Ovary (tissue), 9 donors: ENCODE data around the gene PPP1R14C. TPM values are rescaled to one million over a fixed set of nuclear protein-coding genes. Genes with fewer than 3 reads are reported as not detected.
"Not testable (repeated sequence)": the region's sequence is repeated elsewhere in the genome, so short reads cannot be mapped to it uniquely, and the experiment has no call there.

Experiments used
- DNase-seq, 5 donors: peaks; one replicate each; pipeline ENCODE4 v3.0.0-alpha.2; 2019 to 2020
- H3K27ac ChIP-seq, 2 donors: fragments of 200-600 bp; one replicate each; pipeline versions ENCODE4 v1.5.1 to v1.8.0; 2019 to 2022
- H3K27me3 ChIP-seq: fragments of 200-600 bp; one replicate; pipeline ENCODE4 v1.8.0; 2022
- H3K36me3 ChIP-seq: fragments of 200-600 bp; sonication (generic); one replicate; pipeline ENCODE4 v1.5.1; 2019
- H3K4me1 ChIP-seq: one replicate; pipeline ENCODE4 v1.8.1; 2013; ENCODE audit warnings: mild to moderate bottlenecking, moderate library complexity; ENCODE audit not compliant: insufficient read depth
- H3K4me3 ChIP-seq: fragments of 200-600 bp; sonication (generic); one replicate; pipeline ENCODE4 v1.5.1; 2017
- H3K9me3 ChIP-seq, 2 donors: fragments of 200-600 bp in 1 of 2; sonication (generic) in 1 of 2; one replicate each; pipeline versions ENCODE4 v1.5.1 to v1.8.1; 2013 to 2019; ENCODE audit warnings: mild to moderate bottlenecking in 1 of 2, moderate library complexity in 1 of 2
- CTCF ChIP-seq, 3 donors: fragments of 450-650 bp in 2 of 3; fragments of 200-600 bp in 1 of 3; IDR thresholded peaks; one replicate each; pipeline versions ENCODE4 v1.5.1 to v1.8.0; 2016 to 2022; ENCODE audit warnings: antibody characterized with exemption in 3 of 3, mild to moderate bottlenecking in 1 of 3
- EP300 ChIP-seq: sonication (generic); formaldehyde crosslinking; IDR thresholded peaks from one replicate; pipeline ENCODE4 v1.6.1; 2017; ENCODE audit warnings: antibody characterized with exemption
- POLR2A ChIP-seq: fragments of 450-650 bp; IDR thresholded peaks from one replicate; pipeline ENCODE4 v1.6.1; 2017; ENCODE audit warnings: antibody characterized with exemption, mild to moderate bottlenecking, moderate library complexity
- WGBS, 3 donors: extraction: QIAGEN DNeasy Blood & Tissue Kit in 1 of 3; methylation state at CpG; one replicate each; pipeline versions ENCODE4 v1.1.5 to v1.1.7; 2013 to 2017; 5-methylcytosine and 5-hydroxymethylcytosine counted together
- intact Hi-C, 4 donors: fragments of 100-400 bp; cut with DNase I; formaldehyde crosslinking; loops; one replicate each; pipeline versions ENCODE4 v1.11.0 to v1.15.1; 2022 to 2023
- polyA plus RNA-seq, 2 donors: library from polyadenylated mRNA; stranded (reverse); fragments of 200-250 nt in 1 of 2; fragments of 350-450 nt in 1 of 2; fragmentation: Illumina TruSeq in 1 of 2; extraction: RNeasy Lipid Tissue Mini Kit (QIAGEN cat#74804) in 1 of 2; gene quantifications; one replicate each; pipeline ENCODE4 v1.2.3, GENCODE V29; 2013 to 2014
- total RNA-seq, 7 donors: library from RNA; depleted of rRNA in 2 of 7; stranded (reverse); fragments of >200 nt in 2 of 7; fragmentation: NEBNext Ultra II Directional in 3 of 7; extraction: Animal tissue kit (Norgen Biotek cat#: 25700) in 3 of 7; gene quantifications; one replicate each; pipeline versions ENCODE4 v1.1.0 to v1.2.4, GENCODE V29; 2016 to 2023
- donor health status: DM: no; HTN: no; CAD: no; lungs with moderate emphysema.
- donor health status: DM: no; HTN: no; CAD: no.
- donor health status: Bipolar disorder and iron deficiency.
- donor health status: DM: yes; HTN: yes; CAD: no.
- donor health status: DM: no; HTN: no; CAD: no.
- donor health status: DM: yes; HTN: yes; CAD: no.

PPP1R14C gene
- total and polyA plus RNA-seq, 9 donors: 0.12 to 8.6 (median 0.40) TPM; not detected in 2

- H3K36me3 ChIP-seq: no peaks in the 10 kb centered on the region
- H3K4me1 ChIP-seq: no peaks in the 10 kb centered on the region
- intact Hi-C loops: no loop called here
- H3K9me3 ChIP-seq: no peaks in the 10 kb centered on the region
- no peak for TF ChIP-seq EP300
- no peak for TF ChIP-seq POLR2A
- no peak for TF ChIP-seq CTCF (IDR thresholded peaks at IDR 0.05)
- no peak for DNase-seq
- H3K27me3 ChIP-seq: no peaks in the 10 kb centered on the region
- WGBS, 3 donors: 34 to 39% (median 36%) methylated on average over 5 of the region's 5 CpGs
- H3K27ac ChIP-seq: no peak overlapping the region
- no peak overlapping the region for H3K4me3 ChIP-seq
Measured at GRCh38 chr6:150238336-150238741, 95.5 kb downstream of the PPP1R14C start.

GRCh38 chr6:150238846-150239407 lies 96.1 kb downstream of the PPP1R14C start:
- H3K4me1 ChIP-seq: no peaks in the 10 kb centered on the region
- H3K27me3 ChIP-seq: no peaks in the 10 kb centered on the region
- no peak overlapping the region for H3K4me3 ChIP-seq
- intact Hi-C loops: no loop called here
- no peaks in the 10 kb centered on the region for H3K9me3 ChIP-seq
- 95 to 98% (median 97%) methylated on average over 6 of the region's 6 CpGs for WGBS, 3 donors
- TF ChIP-seq CTCF (IDR thresholded peaks at IDR 0.05) (no peak), EP300 (no peak), POLR2A (no peak)
- H3K36me3 ChIP-seq: no peaks in the 10 kb centered on the region
- DNase-seq: no peak
- H3K27ac ChIP-seq: no peak overlapping the region

- intact Hi-C loops, H3K27ac ChIP-seq: not testable (repeated sequence)
- 89 to 92% (median 92%) methylated on average over 5 of the region's 5 CpGs for WGBS, 3 donors
Measured at GRCh38 chr6:150241756-150242155, 98.9 kb downstream of the PPP1R14C start.

GRCh38 chr6:150243620-150244314 lies 100.9 kb downstream of the PPP1R14C start:
- Histone ChIP-seq H3K36me3 (no peaks in the 10 kb centered on the region), H3K4me1 (no peaks in the 10 kb centered on the region), H3K9me3 (no peaks in the 10 kb centered on the region), H3K27me3 (no peaks in the 10 kb centered on the region), H3K4me3 (no peak overlapping the region), H3K27ac (no peak overlapping the region)
- intact Hi-C loops: no loop called here
- DNase-seq: no peak
- WGBS, 3 donors: 79 to 84% (median 80%) methylated on average over 2 of the region's 2 CpGs
- TF ChIP-seq POLR2A: no peak
- no peak for TF ChIP-seq EP300
- no peak for TF ChIP-seq CTCF (IDR thresholded peaks at IDR 0.05)

More at GRCh38 chr6:150241756-150242155, 98.9 kb downstream of the PPP1R14C start:
- not testable (repeated sequence) for H3K36me3 ChIP-seq, DNase-seq, H3K4me1 ChIP-seq, H3K4me3 ChIP-seq, H3K27me3 ChIP-seq, H3K9me3 ChIP-seq
